Naive B cell (primary cell): ENCODE results near the gene CBFA2T3. TPM values are rescaled to one million over a fixed set of nuclear protein-coding genes. Genes with fewer than 3 reads are reported as not detected.

Experiments used
- ATAC-seq, 2 donors: fragments of 150-1000 bp; cut with Tn5 transposase; 2 replicates each; pipeline ENCODE4 v1.10.0; 2021; ENCODE audit warnings: low read depth in 2 of 2, mild to moderate bottlenecking in 2 of 2, moderate library complexity in 2 of 2
- DNase-seq: peaks from one replicate; pipeline ENCODE4 v3.0.0; 2022
- H3K27ac Mint-ChIP-seq, 6 donors: one replicate each; pipeline ENCODE4 v1.8.0; 2020 to 2022; ENCODE audit warnings: mild to moderate bottlenecking in 6 of 6, mixed read lengths in 6 of 6, moderate library complexity in 5 of 6, inconsistent platforms in 2 of 6
- H3K27me3 Mint-ChIP-seq, 3 donors: one replicate each; pipeline ENCODE4 v1.8.0; 2021 to 2022; ENCODE audit warnings: mixed read lengths in 3 of 3, mild to moderate bottlenecking in 1 of 3
- H3K36me3 Mint-ChIP-seq, 2 donors: one replicate each; pipeline ENCODE4 v1.8.0; 2020 to 2022; ENCODE audit warnings: mixed read lengths in 2 of 2, inconsistent platforms in 1 of 2, mild to moderate bottlenecking in 1 of 2
- H3K4me1 Mint-ChIP-seq, 3 donors: one replicate each; pipeline ENCODE4 v1.8.0; 2020 to 2022; ENCODE audit warnings: mixed read lengths in 3 of 3, inconsistent platforms in 1 of 3, mild to moderate bottlenecking in 1 of 3, moderate library complexity in 1 of 3
- H3K4me3 Mint-ChIP-seq, 8 donors: one replicate each; pipeline ENCODE4 v1.8.0; 2020 to 2022; ENCODE audit warnings: mild to moderate bottlenecking in 8 of 8, mixed read lengths in 8 of 8, moderate library complexity in 8 of 8, inconsistent platforms in 2 of 8
- H3K9me3 Mint-ChIP-seq, 7 donors: one replicate each; pipeline ENCODE4 v1.8.0; 2020 to 2022; ENCODE audit warnings: mixed read lengths in 7 of 7, mild to moderate bottlenecking in 5 of 7, inconsistent platforms in 2 of 7, moderate library complexity in 1 of 7
- polyA plus RNA-seq, 6 donors: library from polyadenylated mRNA; unstranded; fragments of 300-500 nt; fragmentation: Illumina TruSeq; gene quantifications; one replicate each; pipeline ENCODE4 v1.2.3, GENCODE V29; 2021; ENCODE audit warnings: low read depth in 6 of 6

CBFA2T3 gene
- polyA plus RNA-seq, 6 donors from 2014 or later, result 0.14 to 19.0 (median 10.0) TPM

DNA sequence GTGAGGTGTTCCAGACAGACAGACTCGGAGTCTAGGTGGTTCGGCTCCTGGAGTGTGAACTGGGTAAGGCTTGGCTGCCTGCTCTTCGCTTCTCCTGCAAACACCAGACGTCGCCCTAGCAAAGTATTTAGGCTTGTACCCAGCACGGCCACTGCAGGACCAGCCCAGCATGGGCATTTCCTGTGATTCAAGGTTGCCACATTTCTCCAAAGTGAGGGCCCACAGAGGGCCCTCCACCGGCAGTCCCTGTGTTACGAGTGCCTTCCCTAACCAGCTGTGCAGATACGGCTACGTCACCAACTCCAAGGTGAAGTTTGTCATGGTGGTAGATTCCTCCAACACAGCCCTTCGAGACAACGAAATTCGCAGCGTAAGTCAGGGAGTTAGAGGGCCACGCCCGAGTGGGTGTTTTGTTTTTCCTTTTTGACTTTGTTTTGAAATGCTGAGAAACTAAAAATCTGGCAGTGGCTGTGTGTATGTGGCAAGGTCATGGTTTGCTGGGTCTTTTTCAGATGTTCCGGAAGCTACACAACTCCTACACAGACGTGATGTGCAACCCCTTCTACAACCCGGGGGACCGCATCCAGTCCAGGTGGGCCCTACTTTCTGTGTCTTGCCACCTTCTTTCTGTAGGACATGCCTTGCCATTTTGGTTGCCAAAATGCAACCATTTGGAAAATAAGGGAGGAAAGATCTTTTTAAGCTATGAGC, 117.5 kb downstream of the CBFA2T3 start:
- H3K27me3 Mint-ChIP-seq, result no peaks in the 10 kb centered on the region
- peak overlapping the region in 3 of 8 donors; percentile 54 to 76 (median 61) for H3K4me3 Mint-ChIP-seq
- H3K36me3 Mint-ChIP-seq, result no peaks in the 10 kb centered on the region
- DNase-seq, result no peak
- ATAC-seq, result no peak
- H3K4me1 Mint-ChIP-seq, result peaks cover 20 to 30% (median 25%) of the 10 kb centered on the region in 3 donors
- H3K9me3 Mint-ChIP-seq, result no peaks in the 10 kb centered on the region
- H3K27ac Mint-ChIP-seq, result no peak overlapping the region

GRCh38 chr16:88857728-88858339, 119.2 kb downstream of the CBFA2T3 start:
- Mint-ChIP-seq H3K4me3 (peak overlapping the region; percentile 95 to 100 (median 97)), H3K27me3 (no peaks in the 10 kb centered on the region), H3K9me3 (no peaks in the 10 kb centered on the region), H3K4me1 (peaks cover 20 to 33% (median 27%) of the 10 kb centered on the region in 3 donors), H3K36me3 (no peaks in the 10 kb centered on the region), H3K27ac (peak overlapping the region; percentile 91 to 99 (median 96))
- ATAC-seq, result peak; percentile 49 to 53
- peak; percentile 64 for DNase-seq

GRCh38 chr16:88856828-88857727, 119.9 kb downstream of the CBFA2T3 start, which contains the start of the genes GALNS and TRAPPC2L:
GALNS (minus strand) TSS chr16:88856947; CDS start chr16:88856877, 70 bp downstream.
TRAPPC2L (plus strand) TSS chr16:88857127; CDS start chr16:88857151, 24 bp downstream.
- H3K9me3 Mint-ChIP-seq, result no peaks in the 10 kb centered on the region
- peak; percentile 98 for DNase-seq
- H3K27ac Mint-ChIP-seq, result peak within 1 kb of the TSS; percentile 93 to 99 (median 96)
- peaks cover 20 to 39% (median 34%) of the 10 kb centered on the region in 3 donors for H3K4me1 Mint-ChIP-seq
- peak; percentile 72 to 78 for ATAC-seq
- H3K27me3 Mint-ChIP-seq, result no peaks in the 10 kb centered on the region
- H3K4me3 Mint-ChIP-seq, result peak within 1 kb of the TSS; percentile 95 to 100 (median 97)
- no peaks in the 10 kb centered on the region for H3K36me3 Mint-ChIP-seq

DNA sequence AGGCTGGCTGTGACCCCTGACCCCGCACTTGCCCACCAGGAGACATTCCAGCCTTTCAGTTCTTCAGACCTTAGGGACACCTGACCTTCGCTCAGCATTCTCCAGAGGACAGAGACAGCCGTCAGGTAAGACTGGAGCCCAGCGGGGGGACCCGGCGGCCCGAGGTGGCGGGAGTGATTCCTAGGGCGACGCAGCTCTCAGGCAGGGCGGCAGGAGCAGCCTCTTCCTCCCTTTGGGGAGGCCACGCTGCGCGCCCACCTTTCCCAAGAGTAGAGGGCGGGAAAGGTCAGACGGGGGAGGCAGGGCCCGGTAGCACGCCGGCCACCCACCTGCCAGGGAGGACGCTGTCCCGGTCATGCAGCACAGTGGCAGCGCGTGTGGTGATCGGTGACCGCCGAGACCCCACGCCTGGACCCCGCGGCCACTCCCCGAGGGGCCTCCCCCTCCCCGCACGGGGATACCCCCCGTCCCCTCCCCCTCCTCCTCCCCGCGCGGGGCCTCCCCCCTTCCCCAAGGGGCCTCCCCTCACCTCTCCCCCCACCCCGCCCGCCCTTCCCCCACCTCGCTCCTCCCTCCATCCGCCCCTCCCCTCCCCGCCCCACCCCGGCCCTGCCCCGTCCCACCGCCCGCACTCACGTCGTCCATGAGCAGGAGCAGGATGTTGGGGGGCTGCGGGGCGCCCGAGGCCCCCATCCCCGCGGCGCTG, 120.7 kb downstream of the CBFA2T3 start:
- ATAC-seq (peak; percentile 19 to 35), DNase-seq (peak; percentile 19)
- Mint-ChIP-seq H3K36me3 (no peaks in the 10 kb centered on the region), H3K4me3 (peak overlapping the region; percentile 91 to 100 (median 96)), H3K9me3 (no peaks in the 10 kb centered on the region), H3K27ac (peak overlapping the region in 5 of 6 donors; percentile 36 to 95 (median 93)), H3K4me1 (peaks cover 20 to 40% (median 37%) of the 10 kb centered on the region in 3 donors), H3K27me3 (no peaks in the 10 kb centered on the region)

- no peak for DNase-seq
- Mint-ChIP-seq H3K36me3 (no peaks in the 10 kb centered on the region), H3K9me3 (no peaks in the 10 kb centered on the region), H3K27me3 (no peaks in the 10 kb centered on the region), H3K27ac (peak overlapping the region; percentile 36 to 95 (median 76)), H3K4me3 (peak overlapping the region; percentile 61 to 95 (median 88)), H3K4me1 (peaks cover 20 to 40% (median 37%) of the 10 kb centered on the region in 3 donors)
- ATAC-seq, result no peak
Observed at GRCh38 chr16:88855736-88856121, 121.3 kb downstream of the CBFA2T3 start.

GRCh38 chr16:88855176-88855575, 121.8 kb downstream of the CBFA2T3 start:
- H3K36me3 Mint-ChIP-seq, result no peaks in the 10 kb centered on the region
- ATAC-seq, result no peak

DNA sequence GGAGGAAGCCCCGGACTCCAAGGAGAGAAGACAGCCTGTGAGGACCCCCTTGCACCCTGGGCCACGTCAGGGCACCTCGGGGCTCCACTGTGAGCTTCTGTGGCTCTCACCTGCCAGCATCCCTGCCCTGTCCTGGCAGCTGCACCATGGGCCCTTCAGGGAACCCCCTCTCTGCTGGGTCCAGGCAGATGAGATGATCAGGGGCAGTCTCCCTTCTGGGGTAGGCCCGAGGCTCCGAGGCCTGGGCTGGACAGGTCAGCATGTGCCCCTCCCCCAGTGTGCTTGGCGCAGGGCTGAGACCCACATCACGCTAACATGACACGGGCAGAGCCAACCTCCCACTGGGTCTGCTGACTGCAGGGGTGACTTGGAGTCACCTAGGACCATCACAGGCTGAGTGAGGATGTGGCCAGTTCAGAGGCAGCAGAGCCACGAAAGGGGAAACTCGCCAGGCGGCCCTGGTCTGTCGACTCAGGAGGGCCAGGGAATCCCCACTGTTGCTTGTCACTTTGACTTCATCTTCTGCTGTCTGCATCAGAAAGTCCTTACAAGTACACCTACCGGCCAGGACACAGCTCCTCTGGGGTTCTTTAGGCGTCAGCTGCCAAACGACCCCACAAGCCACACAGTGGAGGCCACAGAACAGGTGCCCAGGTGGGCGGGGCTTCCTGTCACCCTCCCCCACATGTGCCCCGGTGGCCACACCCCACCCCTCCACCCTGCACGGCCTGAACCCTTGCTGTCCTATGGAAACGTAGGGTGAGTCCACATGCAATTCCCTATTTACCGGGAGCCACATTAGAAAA, 122.5 kb downstream of the CBFA2T3 start:
- Mint-ChIP-seq H3K4me1 (peaks cover 20 to 40% (median 37%) of the 10 kb centered on the region in 3 donors), H3K9me3 (no peaks in the 10 kb centered on the region), H3K36me3 (no peaks in the 10 kb centered on the region), H3K27me3 (no peaks in the 10 kb centered on the region), H3K4me3 (peak overlapping the region in 7 of 8 donors; percentile 76 to 95 (median 87)), H3K27ac (peak overlapping the region; percentile 69 to 98 (median 90))
- ATAC-seq, result peak; percentile 57 to 69
- peak; percentile 68 for DNase-seq

More at GRCh38 chr16:88855176-88855575, 121.8 kb downstream of the CBFA2T3 start:
- Mint-ChIP-seq H3K27ac (peak overlapping the region; percentile 82 to 98 (median 90)), H3K9me3 (no peaks in the 10 kb centered on the region), H3K27me3 (no peaks in the 10 kb centered on the region), H3K4me3 (peak overlapping the region; percentile 71 to 95 (median 85)), H3K4me1 (peaks cover 20 to 40% (median 37%) of the 10 kb centered on the region in 3 donors)
- no peak for DNase-seq

- DNase-seq (no peak), ATAC-seq (no peak)
- H3K9me3 Mint-ChIP-seq, result no peaks in the 10 kb centered on the region
- peak overlapping the region in 2 of 6 donors; percentile 22 to 30 for H3K27ac Mint-ChIP-seq
- peaks cover 18 to 36% (median 33%) of the 10 kb centered on the region in 3 donors for H3K4me1 Mint-ChIP-seq
- no peaks in the 10 kb centered on the region for H3K27me3 Mint-ChIP-seq
- H3K36me3 Mint-ChIP-seq, result no peaks in the 10 kb centered on the region
- no peak overlapping the region for H3K4me3 Mint-ChIP-seq
Observed at GRCh38 chr16:88853325-88853941, 123.6 kb downstream of the CBFA2T3 start.

- Mint-ChIP-seq H3K27ac (peak overlapping the region in 1 of 6 donors; percentile 24), H3K4me1 (peaks cover 8 to 25% (median 22%) of the 10 kb centered on the region in 3 donors), H3K27me3 (no peaks in the 10 kb centered on the region), H3K36me3 (no peaks in the 10 kb centered on the region), H3K4me3 (no peak overlapping the region), H3K9me3 (no peaks in the 10 kb centered on the region)
- DNase-seq (no peak), ATAC-seq (no peak)
Observed at GRCh38 chr16:88851616-88852015, 125.4 kb downstream of the CBFA2T3 start.

- no peaks in the 10 kb centered on the region for H3K9me3 Mint-ChIP-seq
- H3K27me3 Mint-ChIP-seq, result no peaks in the 10 kb centered on the region
- H3K27ac Mint-ChIP-seq, result peak overlapping the region in 1 of 6 donors; percentile 52
- ATAC-seq (no peak), DNase-seq (no peak)
- no peak overlapping the region for H3K4me3 Mint-ChIP-seq
- no peaks in the 10 kb centered on the region for H3K36me3 Mint-ChIP-seq
- H3K4me1 Mint-ChIP-seq, result peaks cover 8 to 22% (median 21%) of the 10 kb centered on the region in 3 donors
Observed at GRCh38 chr16:88850531-88851199, 126.3 kb downstream of the CBFA2T3 start.

DNA sequence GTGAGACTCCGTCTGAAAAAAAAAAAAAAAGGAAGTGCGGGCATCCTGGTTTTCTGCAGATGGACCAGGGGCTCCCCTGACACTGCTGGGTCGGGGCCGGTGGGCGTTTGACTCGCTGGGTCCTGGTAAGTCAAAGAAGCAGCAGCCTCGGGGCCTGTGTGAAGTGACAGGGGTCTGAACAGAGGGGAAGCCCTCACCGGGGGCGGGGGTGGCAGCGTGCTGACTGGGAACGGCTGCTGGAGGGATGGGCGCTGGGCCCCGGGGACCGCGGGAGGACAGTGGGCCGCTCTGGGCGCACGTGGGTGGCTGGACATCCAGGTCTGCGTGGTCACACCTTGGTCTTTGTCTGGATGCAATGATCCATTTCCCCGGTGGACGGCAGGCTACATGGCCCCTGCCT, 128.4 kb downstream of the CBFA2T3 start:
- Mint-ChIP-seq H3K4me3 (no peak overlapping the region), H3K4me1 (peaks cover 0 to 9% (median 7%) of the 10 kb centered on the region in 3 donors), H3K36me3 (no peaks in the 10 kb centered on the region), H3K9me3 (no peaks in the 10 kb centered on the region), H3K27me3 (no peaks in the 10 kb centered on the region), H3K27ac (no peak overlapping the region)
- ATAC-seq (no peak), DNase-seq (no peak)
